Fibroblast of pulmonary artery (primary cell): ENCODE measurements around the gene MATN1.

ENCODE experiments used
- DNase-seq: peaks from one replicate; pipeline ENCODE4 v3.0.0-alpha.2; 2010; ENCODE audit warnings: low read depth
- H3K4me3 ChIP-seq: replicated peaks from 2 replicates; pipeline ENCODE4 v1.5.1; 2011; ENCODE audit warnings: low read depth, mild to moderate bottlenecking, control low read depth, low read length, moderate library complexity
- TF ChIP-seq, protein P1 (sequence below): IDR thresholded peaks from 2 replicates; pipeline ENCODE4 v1.5.1; 2011; ENCODE audit warnings: mild to moderate bottlenecking, control low read depth, low read length, inconsistent platforms; ENCODE audit errors: missing control alignments

MATN1 gene

DNA sequence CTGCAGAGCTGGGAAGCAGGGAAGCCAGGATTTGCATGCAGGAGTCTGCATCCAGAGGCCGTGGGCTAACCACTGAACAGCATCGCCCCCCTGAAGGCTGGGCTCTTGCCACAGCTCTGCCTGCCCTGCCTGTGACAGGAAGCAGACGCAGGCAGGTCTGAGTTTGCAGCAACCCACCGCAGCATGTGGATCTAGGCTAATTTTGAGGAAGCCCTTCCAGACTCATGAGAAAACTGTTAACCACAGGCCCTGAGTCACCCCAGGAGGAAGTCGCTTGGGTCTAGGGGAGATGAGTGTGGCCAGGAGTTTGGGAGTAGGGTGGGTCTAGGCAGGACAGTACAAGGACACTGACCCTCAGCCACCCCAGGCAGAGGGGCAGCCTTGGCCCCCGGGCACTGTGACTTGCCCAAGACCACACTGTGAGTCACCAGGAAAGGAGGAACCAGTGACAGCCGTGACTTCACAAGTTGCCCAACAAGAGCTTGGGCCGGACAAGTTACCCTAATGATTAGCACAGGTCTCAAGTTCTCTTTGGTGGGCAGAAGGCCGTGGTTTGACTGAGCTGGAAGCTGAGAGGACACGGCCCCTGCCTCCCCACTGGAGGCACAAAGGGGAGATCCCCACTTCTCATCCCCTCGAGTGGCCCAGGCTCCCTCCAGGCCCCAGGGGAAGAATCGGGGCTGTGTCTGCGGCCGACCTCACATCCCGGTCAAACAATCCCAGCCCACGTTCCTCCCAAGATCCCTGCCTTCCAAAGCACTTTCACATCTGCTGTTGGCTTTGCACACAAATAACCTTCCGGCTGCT, 33.4 kb upstream of the MATN1 start:
- no peak overlapping the region for H3K4me3 ChIP-seq
- peak; percentile 62 for DNase-seq
- TF ChIP-seq, protein P1, sequence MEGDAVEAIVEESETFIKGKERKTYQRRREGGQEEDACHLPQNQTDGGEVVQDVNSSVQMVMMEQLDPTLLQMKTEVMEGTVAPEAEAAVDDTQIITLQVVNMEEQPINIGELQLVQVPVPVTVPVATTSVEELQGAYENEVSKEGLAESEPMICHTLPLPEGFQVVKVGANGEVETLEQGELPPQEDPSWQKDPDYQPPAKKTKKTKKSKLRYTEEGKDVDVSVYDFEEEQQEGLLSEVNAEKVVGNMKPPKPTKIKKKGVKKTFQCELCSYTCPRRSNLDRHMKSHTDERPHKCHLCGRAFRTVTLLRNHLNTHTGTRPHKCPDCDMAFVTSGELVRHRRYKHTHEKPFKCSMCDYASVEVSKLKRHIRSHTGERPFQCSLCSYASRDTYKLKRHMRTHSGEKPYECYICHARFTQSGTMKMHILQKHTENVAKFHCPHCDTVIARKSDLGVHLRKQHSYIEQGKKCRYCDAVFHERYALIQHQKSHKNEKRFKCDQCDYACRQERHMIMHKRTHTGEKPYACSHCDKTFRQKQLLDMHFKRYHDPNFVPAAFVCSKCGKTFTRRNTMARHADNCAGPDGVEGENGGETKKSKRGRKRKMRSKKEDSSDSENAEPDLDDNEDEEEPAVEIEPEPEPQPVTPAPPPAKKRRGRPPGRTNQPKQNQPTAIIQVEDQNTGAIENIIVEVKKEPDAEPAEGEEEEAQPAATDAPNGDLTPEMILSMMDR, result no peak

DNA sequence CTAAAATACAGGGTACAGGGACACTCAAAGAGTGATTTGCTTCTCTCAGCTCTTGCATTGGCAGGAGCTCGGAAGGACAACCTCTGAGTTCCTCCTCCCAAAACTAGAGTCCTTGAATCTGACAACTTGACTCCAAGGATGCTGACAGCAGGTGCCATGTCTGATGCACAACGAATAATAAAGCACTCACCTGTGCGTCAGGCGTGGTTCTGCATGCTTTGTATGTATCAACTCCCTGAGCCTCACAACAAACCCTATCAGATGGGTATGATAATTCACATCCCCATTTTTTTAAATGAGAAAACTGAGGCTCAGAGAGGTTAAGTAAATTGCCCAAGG, 32.8 kb upstream of the MATN1 start:
- DNase-seq, result no peak
- TF ChIP-seq, protein P1, result no peak
- no peak overlapping the region for H3K4me3 ChIP-seq

DNA sequence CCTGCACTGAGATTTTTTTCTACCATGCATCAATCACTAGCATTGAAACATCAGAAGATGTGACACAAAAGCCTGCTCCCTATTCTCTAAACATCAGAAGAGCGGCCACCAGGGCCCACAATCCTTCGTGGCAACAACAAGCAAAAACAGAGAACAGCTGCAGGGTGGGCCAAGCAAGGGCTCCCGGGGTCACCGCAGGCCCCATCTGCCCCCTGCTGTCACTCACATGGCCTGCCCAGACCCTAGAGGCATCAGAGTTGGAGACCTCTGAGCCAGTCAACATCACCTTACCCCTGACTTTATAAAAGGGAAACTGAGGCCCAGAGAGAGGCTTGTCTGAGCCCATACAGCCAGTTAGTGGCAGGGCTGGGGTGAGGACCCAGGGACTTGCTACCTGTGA, 32.4 kb upstream of the MATN1 start:
- TF ChIP-seq, protein P1, result no peak
- H3K4me3 ChIP-seq, result no peak overlapping the region
- DNase-seq, result no peak

DNA sequence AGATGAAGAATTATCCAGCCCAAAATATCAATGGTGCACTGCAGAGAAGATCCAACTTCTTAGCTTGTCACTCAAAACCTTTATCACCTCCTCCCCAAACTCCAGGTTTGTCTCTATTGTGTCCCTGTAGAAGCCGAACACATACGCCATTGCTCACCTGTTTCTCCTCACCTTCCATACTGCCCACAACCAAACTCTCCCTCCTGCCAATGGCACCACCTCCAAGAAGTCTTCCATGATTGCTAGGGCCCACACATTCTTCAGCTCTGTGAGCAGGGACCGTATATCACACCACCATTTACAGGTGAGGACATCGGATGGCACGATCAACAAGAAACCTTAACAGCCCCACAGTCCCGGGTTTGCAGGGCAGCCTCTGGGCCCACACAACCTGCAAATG, 31.9 kb upstream of the MATN1 start:
- TF ChIP-seq, protein P1, result no peak
- no peak for DNase-seq
- H3K4me3 ChIP-seq, result no peak overlapping the region

DNA sequence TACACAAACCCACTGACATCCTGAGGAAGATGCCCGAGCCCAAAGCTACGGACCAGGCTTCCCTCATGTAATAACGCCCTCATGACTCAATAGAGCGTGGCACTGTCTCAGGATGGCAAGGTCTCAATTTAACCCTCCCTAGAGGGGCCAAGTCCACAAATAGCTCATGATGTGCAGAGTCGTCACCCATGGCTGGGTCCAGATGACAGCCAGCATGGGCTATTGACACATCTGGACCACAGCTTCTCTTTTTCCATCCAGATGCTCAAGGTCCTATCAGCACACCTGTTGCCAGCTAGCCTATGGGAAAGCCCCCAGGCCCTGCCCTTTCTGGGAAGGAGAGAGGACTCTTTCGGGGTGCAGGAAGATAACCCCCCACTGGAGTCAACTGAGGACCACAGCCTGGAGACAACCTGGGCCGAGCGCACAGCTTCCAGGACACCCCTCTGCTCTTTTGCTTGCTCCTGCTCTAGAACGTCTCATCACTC, 31.3 kb upstream of the MATN1 start:
- TF ChIP-seq, protein P1, result no peak
- DNase-seq, result no peak
- H3K4me3 ChIP-seq, result no peak overlapping the region

DNA sequence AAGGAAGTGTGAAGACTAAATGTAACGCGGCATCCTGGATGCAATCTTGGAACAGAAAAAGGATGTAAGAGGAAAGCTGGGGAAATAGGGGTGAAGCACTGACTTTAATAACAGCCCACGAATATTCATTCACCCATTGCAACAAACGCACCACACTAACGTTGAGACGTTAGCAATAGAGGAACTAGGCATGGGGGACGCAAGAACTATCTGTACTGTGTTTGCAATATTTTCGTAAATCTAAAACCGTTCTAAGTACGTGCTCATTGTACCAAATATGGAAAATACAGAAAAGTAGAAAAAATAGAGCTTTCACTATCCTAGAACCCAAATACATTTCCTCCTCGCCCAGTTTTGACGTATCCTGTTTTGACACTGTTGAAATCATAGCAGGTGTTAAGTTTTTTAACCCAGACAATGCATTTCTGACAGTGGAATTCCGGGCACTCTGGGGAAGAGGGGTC, 30.3 kb upstream of the MATN1 start:
- TF ChIP-seq, protein P1, result no peak
- no peak for DNase-seq

DNA sequence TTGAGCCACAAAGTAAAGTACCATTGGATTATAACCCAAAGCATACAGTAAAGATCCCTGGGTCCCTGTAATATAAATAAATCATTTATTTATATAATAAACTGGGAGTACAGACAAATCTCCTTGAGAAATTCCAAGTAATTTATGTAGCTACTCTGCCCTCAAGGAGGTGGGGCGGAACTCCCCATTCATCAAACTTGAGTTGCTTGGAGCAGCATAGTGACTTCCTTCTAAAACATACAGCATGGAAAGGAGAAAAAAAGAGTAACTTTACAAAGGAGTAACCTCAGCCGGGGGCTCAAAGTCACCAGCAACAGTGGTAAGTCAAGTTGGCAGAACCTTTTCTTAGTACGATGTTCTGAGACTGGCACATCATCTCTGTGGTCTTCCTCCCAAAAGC, 29.7 kb upstream of the MATN1 start:
- no peak for DNase-seq
- TF ChIP-seq, protein P1, result no peak
- no peak overlapping the region for H3K4me3 ChIP-seq

More for the DNA sequence above, 30.3 kb upstream of the MATN1 start:
- H3K4me3 ChIP-seq, result no peak overlapping the region
